HEK293 (cell line): ENCODE results near the gene TTC23.

ENCODE experiments used
- GLIS1 ChIP-seq: fragments of 450-650 bp; formaldehyde crosslinking; IDR thresholded peaks from 2 replicates; pipeline ENCODE4 v1.5.1; 2016; ENCODE audit warnings: missing biosample characterization, missing genetic modification characterization
- SALL2 ChIP-seq: fragments of 450-650 bp; formaldehyde crosslinking; IDR thresholded peaks from 2 replicates; pipeline ENCODE4 v1.5.0; 2017; ENCODE audit warnings: missing biosample characterization, mild to moderate bottlenecking, missing genetic modification characterization, borderline replicate concordance
- TRIM28 ChIP-seq: IDR thresholded peaks from 2 replicates; pipeline ENCODE4 v1.6.1; 2011; ENCODE audit warnings: low read length, control low read depth, borderline replicate concordance
- YY1 ChIP-seq: fragments of 450-650 bp; formaldehyde crosslinking; IDR thresholded peaks from 2 replicates; pipeline ENCODE4 v1.5.1; 2018; ENCODE audit warnings: missing biosample characterization, missing genetic modification characterization
- ZIC2 ChIP-seq: fragments of 450-650 bp; formaldehyde crosslinking; IDR thresholded peaks from 2 replicates; pipeline ENCODE4 v1.5.1; 2016; ENCODE audit warnings: missing biosample characterization, missing genetic modification characterization
- ZNF600 ChIP-seq: fragments of 450-650 bp; formaldehyde crosslinking; IDR thresholded peaks from 2 replicates; pipeline ENCODE4 v1.5.1; 2016; ENCODE audit warnings: missing biosample characterization, missing genetic modification characterization
- ZNF621 ChIP-seq: fragments of 450-650 bp; formaldehyde crosslinking; IDR thresholded peaks from 2 replicates; pipeline ENCODE4 v1.5.1; 2017; ENCODE audit warnings: missing biosample characterization, missing genetic modification characterization
- ZNF629 ChIP-seq: fragments of 450-650 bp; formaldehyde crosslinking; IDR thresholded peaks from 2 replicates; pipeline ENCODE4 v1.5.1; 2017; ENCODE audit warnings: missing biosample characterization, missing genetic modification characterization
- TF ChIP-seq, protein P1 (sequence below): fragments of 450-650 bp; formaldehyde crosslinking; IDR thresholded peaks from 2 replicates; pipeline ENCODE4 v1.5.1; 2016; ENCODE audit warnings: missing biosample characterization, missing genetic modification characterization
- TF ChIP-seq, protein P2 (sequence below): fragments of 450-650 bp; formaldehyde crosslinking; IDR thresholded peaks from 2 replicates; pipeline ENCODE4 v1.5.1; 2016; ENCODE audit warnings: missing biosample characterization, missing genetic modification characterization
- TF ChIP-seq, protein P3 (sequence below): fragments of 450-650 bp; formaldehyde crosslinking; IDR thresholded peaks from 2 replicates; pipeline ENCODE4 v1.5.1; 2016; ENCODE audit warnings: missing biosample characterization, missing genetic modification characterization
- TF ChIP-seq, protein P4 (sequence below): sonication (generic); formaldehyde crosslinking; IDR thresholded peaks from 2 replicates; pipeline ENCODE4 v1.8.1; 2022; ENCODE audit warnings: mild to moderate bottlenecking, moderate library complexity, missing genetic modification reagents

DNA sequence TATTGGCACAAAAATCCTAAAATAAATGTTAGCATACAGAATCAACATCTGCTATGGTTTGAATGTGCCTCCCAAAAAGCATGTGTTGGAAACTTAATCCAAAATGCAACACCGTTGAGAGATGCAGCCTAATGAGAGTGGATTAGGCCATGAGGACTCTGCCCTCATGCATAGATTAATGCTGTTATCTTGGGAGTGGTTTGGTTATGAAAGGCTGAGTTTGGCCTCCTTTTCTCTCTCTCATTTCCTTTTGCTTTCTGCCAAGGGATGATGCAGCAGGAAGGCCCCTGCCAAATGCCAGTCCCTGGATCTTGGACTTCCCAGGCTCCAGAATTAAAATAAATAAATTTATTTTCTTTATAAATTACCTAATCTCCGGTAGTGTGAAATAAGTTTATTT, 95.1 kb downstream of the TTC23 start:
- TF ChIP-seq GLIS1 (tag by site-specific recombination) (no peak), YY1 (tag by site-specific recombination) (no peak), SALL2 (tag by site-specific recombination) (no peak), ZIC2 (tag by site-specific recombination) (no peak), ZNF621 (tag by site-specific recombination) (no peak), TRIM28 (no peak), ZNF600 (tag by site-specific recombination) (no peak), ZNF629 (tag by site-specific recombination) (no peak)
- TF ChIP-seq, protein P1, sequence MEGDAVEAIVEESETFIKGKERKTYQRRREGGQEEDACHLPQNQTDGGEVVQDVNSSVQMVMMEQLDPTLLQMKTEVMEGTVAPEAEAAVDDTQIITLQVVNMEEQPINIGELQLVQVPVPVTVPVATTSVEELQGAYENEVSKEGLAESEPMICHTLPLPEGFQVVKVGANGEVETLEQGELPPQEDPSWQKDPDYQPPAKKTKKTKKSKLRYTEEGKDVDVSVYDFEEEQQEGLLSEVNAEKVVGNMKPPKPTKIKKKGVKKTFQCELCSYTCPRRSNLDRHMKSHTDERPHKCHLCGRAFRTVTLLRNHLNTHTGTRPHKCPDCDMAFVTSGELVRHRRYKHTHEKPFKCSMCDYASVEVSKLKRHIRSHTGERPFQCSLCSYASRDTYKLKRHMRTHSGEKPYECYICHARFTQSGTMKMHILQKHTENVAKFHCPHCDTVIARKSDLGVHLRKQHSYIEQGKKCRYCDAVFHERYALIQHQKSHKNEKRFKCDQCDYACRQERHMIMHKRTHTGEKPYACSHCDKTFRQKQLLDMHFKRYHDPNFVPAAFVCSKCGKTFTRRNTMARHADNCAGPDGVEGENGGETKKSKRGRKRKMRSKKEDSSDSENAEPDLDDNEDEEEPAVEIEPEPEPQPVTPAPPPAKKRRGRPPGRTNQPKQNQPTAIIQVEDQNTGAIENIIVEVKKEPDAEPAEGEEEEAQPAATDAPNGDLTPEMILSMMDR (tag by site-specific recombination), result no peak
- TF ChIP-seq, protein P2, sequence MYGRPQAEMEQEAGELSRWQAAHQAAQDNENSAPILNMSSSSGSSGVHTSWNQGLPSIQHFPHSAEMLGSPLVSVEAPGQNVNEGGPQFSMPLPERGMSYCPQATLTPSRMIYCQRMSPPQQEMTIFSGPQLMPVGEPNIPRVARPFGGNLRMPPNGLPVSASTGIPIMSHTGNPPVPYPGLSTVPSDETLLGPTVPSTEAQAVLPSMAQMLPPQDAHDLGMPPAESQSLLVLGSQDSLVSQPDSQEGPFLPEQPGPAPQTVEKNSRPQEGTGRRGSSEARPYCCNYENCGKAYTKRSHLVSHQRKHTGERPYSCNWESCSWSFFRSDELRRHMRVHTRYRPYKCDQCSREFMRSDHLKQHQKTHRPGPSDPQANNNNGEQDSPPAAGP, result no peak
- TF ChIP-seq, protein P3, sequence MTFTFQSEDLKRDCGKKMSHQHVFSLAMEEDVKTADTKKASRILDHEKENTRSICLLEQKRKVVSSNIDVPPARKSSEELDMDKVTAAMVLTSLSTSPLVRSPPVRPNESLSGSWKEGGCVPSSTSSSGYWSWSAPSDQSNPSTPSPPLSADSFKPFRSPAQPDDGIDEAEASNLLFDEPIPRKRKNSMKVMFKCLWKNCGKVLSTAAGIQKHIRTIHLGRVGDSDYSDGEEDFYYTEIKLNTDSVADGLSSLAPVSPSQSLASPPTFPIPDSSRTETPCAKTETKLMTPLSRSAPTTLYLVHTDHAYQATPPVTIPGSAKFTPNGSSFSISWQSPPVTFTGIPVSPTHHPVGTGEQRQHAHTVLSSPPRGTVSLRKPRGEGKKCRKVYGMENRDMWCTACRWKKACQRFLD (tag by site-specific recombination), result no peak
- TF ChIP-seq, protein P4, sequence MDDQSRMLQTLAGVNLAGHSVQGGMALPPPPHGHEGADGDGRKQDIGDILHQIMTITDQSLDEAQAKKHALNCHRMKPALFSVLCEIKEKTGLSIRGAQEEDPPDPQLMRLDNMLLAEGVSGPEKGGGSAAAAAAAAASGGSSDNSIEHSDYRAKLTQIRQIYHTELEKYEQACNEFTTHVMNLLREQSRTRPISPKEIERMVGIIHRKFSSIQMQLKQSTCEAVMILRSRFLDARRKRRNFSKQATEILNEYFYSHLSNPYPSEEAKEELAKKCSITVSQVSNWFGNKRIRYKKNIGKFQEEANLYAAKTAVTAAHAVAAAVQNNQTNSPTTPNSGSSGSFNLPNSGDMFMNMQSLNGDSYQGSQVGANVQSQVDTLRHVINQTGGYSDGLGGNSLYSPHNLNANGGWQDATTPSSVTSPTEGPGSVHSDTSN (CRISPR knock-in tag), result no peak
